ENCODE results near the gene TLCD3B.

Gene TLCD3B

GRCh38 chr16:29987371-29988085 is 43.5 kb downstream of the TLCD3B start:
- DNase-seq = no peak

GRCh38 chr16:29986931-29987330 is 44.1 kb downstream of the TLCD3B start:
- DNase-seq = no peak

- no peak for DNase-seq
Measured at GRCh38 chr16:29986231-29986630, 44.8 kb downstream of the TLCD3B start.

GRCh38 chr16:29985271-29985811 is 45.7 kb downstream of the TLCD3B start:
- DNase-seq = no peak

- no peak for DNase-seq
Measured at GRCh38 chr16:29984764-29985147, 46.3 kb downstream of the TLCD3B start.

- DNase-seq = no peak
Measured at GRCh38 chr16:29984137-29984763, 46.8 kb downstream of the TLCD3B start.

- no peak for DNase-seq
Measured at GRCh38 chr16:29983420-29984136, 47.5 kb downstream of the TLCD3B start.

- DNase-seq = no peak
Measured at GRCh38 chr16:29982560-29983419, 48.3 kb downstream of the TLCD3B start.

GRCh38 chr16:29978564-29979270 is 52.4 kb downstream of the TLCD3B start:
- no peak for DNase-seq

- DNase-seq = no peak
Measured at GRCh38 chr16:29978081-29978480, 53.0 kb downstream of the TLCD3B start.

- DNase-seq = no peak
Measured at GRCh38 chr16:29977063-29977825, 53.8 kb downstream of the TLCD3B start.

GRCh38 chr16:29975811-29976511 is 55.1 kb downstream of the TLCD3B start:
- no peak for DNase-seq

GRCh38 chr16:29975134-29975538 is 55.9 kb downstream of the TLCD3B start:
- DNase-seq = no peak

Data from activated CD4-positive, alpha-beta T cell treated with anti-CD3 and anti-CD28 coated beads for 1 hour (primary cell).